Measurements from ENCODE around the gene KRTAP5-3.

GRCh38 chr11:1642288-1643145 is 34.3 kb upstream of the KRTAP5-3 start:
- no peak for TF ChIP-seq MXI1 (conservative IDR thresholded peaks at IDR 0.05; ENCODE audit: poor library complexity, severe bottlenecking)
- no peak for TF ChIP-seq EZH2 (IDR thresholded peaks at IDR 0.05; ENCODE audit: borderline replicate concordance, insufficient read depth, low read length, poor library complexity, severe bottlenecking)
